Globus pallidus (tissue), 1 donor: ENCODE results near the gene SMIM7.

Source experiments
- DNase-seq: peaks from one replicate; pipeline ENCODE4 v3.0.0-alpha.2; 2015; ENCODE audit warnings: low spot score

The SMIM7 gene

GRCh38 chr19:16621165-16621800 lies 38.7 kb downstream of the SMIM7 start:
- DNase-seq, result no peak

GRCh38 chr19:16620584-16620983 lies 39.4 kb downstream of the SMIM7 start:
- DNase-seq, result no peak

DNA sequence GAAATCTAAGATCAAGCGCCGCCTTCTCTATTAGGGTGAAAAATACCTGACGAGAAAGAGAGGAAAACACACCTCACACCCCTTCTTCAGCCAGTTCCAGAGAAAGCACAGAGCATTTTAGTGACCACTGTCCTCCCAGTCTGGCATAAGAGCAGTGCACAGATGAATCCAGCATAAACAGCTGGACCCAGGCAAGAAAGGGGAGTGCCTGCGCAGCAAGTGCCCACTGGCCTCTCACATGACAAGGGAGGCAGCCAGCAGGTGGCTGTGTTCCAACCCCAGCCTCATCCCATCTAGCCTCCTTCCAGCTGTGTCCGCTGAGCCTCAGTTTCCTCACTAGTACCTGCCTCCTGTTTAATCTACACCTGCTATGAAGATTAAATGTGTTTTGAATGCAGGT lies 39.9 kb downstream of the SMIM7 start:
- no peak for DNase-seq

DNA sequence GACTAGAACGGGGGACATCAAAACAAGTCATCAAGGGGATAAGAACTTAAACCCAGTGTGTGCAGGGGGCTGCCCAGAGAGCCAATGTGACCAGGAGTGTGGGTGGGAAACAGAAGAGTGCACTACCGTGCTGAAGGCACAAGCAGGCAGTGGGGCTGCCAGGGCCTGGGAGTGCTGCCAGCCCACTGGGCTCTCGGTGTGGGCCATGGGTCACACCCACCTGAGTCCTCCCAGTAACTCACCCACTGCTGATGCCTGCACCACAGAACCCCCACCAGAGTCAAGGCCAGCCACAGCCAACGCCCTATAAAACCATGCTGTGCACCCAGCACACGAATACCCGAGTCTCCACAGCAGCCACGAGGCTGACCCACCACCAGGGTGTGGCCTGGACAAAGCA lies 40.5 kb downstream of the SMIM7 start:
- DNase-seq, result no peak

DNA sequence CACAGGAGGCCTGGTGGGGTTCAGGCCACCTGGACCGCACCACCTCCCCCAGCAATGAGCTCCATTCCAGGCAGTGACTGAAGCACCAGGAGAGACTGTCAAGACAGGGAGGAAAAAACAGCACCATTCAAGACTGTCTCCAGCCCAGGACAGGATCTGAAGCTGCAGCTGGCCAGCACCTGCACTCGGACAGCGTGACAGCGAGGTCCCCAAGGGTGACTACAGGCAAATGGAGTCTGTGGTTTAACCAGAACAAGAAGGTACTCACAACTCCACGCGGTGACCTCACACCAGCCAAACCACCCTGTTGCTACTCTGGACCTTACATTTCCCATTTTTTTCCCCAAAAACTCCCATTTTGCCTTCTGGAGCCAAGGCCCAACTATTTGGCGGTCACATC lies 41.7 kb downstream of the SMIM7 start:
- no peak for DNase-seq

DNA sequence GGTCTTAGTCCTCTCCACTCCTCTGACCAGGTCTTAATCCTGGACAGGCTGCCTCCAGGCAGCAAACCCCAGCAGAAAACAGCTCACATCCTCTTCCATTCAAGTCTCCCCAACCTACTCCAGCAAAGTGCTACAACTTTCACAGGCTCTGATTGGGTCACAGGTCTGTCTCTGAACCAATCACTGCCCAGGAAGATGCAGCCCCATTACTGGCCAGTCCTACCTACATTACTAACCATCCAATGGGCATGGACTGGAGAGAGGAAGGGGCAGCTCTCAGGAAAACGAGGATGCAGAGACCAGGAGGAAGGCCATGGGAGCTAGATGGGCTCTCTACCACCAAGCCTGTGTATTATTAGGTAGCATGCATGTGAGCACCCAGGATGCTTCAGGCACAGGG lies 44.1 kb downstream of the SMIM7 start:
- DNase-seq, result no peak

GRCh38 chr19:16614941-16615340 lies 45.0 kb downstream of the SMIM7 start:
- DNase-seq, result no peak

- DNase-seq, result no peak
Observed at GRCh38 chr19:16613841-16614240, 46.1 kb downstream of the SMIM7 start.

DNA sequence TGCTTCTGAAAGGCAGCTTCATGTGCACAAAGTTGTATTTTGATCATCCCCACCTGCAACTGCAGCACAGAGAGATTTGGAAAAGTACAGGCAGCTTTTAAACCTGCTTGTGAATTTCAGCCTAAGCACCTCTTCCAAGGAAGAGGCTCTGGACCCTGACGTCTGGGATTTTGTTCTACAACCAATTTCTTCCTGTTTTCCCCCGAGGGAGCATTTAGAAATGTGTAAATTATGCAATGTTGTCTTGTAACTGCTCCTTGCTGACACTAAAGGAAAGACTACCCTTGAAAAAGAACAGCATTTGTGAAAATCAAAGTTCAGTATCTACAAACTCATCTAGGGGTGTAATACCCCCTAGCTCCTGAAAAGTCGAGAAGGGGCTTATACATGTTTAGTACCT lies 47.3 kb downstream of the SMIM7 start:
- no peak for DNase-seq

GRCh38 chr19:16611121-16611520 lies 48.8 kb downstream of the SMIM7 start:
- no peak for DNase-seq

DNA sequence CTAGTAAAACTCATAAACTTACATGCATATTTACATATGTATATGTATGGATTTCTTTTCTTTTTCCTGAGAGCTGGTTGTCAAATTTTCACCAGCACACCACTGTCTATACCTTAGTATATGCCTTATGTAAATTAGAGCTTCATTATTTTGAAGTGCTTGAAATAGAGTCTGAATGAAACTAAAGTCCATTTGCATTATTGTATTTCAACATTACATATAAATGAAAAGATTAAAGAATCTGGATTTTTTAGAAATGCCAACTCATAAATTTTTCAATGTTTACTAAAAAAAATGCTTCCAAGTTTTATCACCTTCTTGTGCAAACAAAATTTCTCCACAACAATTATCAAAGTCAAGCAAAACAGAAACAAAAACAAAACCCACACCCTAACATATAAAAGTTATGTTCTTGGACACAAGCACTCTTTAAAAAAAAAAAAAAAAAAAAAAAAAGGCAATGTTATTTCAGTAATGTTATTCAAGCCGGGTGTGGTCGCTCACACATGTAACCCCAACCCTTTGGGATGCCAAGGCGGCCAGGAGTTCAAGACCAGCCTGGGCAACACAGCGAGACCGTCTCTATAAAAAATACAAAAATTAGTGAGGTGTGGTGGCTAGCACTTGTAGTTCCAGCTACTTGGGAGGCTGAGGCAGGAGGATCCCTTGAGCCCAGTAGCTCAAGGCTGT lies 50.3 kb downstream of the SMIM7 start:
- no peak for DNase-seq

GRCh38 chr19:16608290-16608739 lies 51.6 kb downstream of the SMIM7 start:
- no peak for DNase-seq

- no peak for DNase-seq
Observed at GRCh38 chr19:16607819-16608218, 52.1 kb downstream of the SMIM7 start.

DNA sequence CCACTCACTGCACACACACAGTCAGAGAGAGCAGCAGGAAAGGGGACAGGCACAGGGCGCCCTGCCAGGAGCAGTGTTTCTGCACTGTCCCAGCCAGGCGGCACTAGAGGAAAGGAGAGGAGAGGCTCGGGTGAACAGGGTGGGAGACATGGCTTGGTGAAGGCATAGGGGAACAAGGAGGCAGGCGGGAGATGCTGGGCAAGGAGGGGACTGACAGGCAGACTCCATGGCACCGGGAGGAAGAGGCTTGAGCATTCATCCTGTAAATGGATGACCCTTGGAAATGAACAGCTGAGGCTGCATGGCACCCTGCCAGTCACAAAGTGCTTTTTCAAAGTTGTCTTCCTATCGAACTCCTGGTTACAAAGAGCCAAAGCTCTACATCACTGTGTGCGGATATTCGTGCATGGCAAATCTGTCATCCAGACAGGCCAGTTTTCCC lies 54.4 kb downstream of the SMIM7 start:
- no peak for DNase-seq

DNA sequence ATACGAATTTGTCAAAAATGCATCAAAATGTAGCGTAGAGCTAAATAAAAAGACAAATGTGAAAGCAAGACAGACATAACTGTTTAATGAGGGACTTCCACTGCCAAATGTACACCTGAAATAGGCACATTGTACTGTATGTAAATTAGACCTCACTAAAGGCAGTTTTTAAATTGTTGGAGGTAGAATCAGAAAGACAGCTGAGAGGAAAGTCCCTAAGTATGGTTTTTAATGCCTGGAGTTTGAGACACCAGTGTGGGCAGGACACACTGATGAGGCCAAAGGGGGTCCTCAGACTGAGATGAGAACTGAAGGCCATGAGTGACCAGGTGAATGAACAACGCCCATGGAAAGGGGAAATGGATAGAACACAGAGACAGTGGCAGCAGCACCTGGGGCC lies 54.8 kb downstream of the SMIM7 start:
- no peak for DNase-seq

GRCh38 chr19:16604615-16605014 lies 55.3 kb downstream of the SMIM7 start:
- DNase-seq, result no peak

DNA sequence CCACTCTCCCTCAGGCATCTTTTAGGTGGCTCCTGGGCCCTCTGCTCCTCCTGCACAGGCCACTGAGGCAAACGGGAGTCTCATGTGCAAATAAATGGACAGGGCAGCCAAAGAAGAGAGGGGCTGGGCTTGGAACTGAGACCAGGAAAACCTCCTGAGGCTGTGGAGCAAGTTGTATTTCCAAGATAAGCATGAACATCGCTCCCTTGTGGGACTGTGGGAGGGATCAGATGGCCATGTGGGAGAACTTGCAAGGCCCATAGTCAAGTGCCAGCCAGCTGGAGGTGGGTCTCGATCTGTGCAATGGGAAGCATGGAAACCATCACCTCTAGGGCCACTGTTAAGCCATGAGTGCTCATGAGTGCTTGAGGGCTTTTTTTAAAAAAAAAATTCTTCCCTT lies 56.9 kb downstream of the SMIM7 start:
- no peak for DNase-seq

DNA sequence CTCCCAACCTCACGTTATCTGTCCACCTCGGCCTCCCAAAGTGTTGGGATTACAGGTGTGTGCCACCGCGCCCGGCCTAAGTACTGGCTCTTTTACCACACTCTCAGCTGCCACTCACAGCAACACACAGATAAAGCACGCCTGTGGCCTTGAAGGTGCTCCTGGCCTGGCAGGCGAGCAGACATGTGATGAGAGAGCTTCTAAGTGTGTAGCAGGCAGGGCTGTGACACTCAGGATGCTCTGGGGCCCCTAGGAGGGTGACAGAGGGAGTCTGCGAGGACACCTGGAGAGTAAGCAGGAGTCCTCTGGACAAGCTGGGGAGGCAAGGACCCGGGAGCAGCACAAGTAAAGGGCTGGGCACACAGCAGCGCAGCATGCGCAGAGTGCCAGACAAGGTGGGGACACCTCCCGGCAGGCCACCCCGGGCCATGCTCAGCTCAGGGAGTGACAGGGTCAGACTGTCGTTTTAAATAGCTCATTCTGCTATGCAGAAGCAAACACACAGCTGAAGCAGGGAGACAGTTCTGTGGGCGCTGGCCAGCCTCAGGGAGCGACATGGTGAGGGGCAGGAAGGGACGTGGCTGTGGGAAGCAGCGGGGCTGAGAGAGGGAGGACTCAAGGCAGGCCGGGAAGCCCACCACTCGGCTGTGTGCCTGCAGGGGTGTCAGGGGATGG lies 58.4 kb downstream of the SMIM7 start:
- DNase-seq, result no peak

GRCh38 chr19:16600824-16601223 lies 59.1 kb downstream of the SMIM7 start:
- DNase-seq, result no peak

DNA sequence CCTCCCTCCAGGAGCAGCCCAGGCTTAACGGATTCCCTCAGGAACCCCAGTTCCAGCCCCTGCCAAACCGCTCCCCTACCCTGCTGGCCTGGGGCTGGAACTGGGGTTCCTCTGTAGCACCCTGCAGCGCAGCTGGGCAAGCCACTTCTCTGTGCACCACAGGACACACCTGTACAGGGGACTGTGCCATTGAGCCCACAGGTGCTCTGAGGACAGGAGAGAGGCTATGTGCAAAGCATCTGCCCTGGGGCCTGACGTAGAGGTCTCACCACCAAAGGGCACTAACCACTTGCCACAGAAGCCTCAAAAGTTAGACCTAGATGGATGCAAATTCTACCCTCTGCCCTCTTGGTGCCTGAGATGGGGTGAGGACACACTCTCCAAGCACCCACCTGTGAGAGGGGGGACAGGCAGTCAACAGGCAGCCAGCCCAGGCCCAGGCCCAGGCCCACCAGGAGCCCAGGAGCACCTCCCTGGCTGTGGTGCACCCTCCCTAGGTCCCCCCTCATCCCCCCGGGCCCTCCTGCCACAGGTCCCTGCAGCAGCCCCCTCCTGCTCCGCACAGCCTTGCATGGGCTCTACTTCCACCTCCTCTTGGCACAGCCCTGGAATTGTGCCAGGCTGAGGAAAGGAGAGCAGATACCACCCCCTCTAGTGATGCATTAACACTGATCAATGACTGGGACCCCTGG lies 60.1 kb downstream of the SMIM7 start:
- no peak for DNase-seq

DNA sequence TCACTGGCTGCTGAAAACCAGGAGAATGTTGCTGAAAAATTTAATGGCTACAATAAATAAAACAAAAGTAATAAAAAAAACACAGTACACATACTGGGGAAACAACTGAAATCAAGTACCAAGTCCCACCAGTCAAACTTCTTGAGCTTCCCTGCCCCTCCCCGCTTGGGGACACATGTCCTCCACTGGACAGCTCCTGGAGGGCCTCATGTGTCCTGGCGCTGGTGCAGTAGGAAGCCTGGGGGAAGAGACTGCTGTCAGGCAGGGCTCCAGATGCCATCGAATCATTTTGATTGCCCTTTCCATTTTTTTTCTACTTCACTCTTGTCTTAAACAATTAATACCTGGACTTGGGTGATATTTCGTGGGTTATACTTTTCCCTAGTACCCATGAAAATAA lies 61.1 kb downstream of the SMIM7 start:
- no peak for DNase-seq

DNA sequence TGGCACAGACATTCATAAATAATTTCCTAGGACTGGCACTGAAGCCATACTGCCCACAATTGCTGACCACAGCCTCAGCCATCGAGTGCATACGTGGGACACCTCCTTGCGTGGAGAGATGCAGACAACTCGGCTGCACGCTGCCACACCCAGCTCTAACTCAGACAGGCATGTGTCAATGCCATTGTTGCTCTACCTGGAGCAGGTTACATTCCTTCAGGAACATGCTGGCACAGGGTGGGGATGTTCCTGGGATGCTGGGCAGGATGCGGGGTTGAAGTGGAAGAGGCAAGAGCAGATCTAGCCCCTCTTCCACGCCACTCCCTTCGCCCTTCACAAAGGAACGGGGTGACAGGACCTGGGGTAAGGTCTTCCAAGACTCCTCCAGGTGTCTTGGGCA lies 63.5 kb downstream of the SMIM7 start:
- DNase-seq, result no peak
